HG02763 (cell line): ENCODE data around the gene SPEN.
A peak's percentile ranks its signal among the peaks of the same experiment; 100 is the strongest.
"Not testable (repeated sequence)": the region's sequence is repeated elsewhere in the genome, so short reads cannot be mapped to it uniquely, and the experiment has no call there.

Experiments
- ATAC-seq: cut with Tn5 transposase; IDR thresholded peaks from one replicate; pipeline ENCODE4 v1.9.1; 2021; ENCODE audit warnings: mild to moderate bottlenecking, moderate library complexity; ENCODE audit not compliant: unreplicated experiment

SPEN gene

GRCh38 chr1:15847100-15847892, at the start of gene SPEN:
Gene SPEN, plus strand, starts transcription at chr1:15847707. Its CDS starts 361 bp downstream, at chr1:15848068.
- peak; percentile 70 for ATAC-seq

GRCh38 chr1:15799004-15799867, 48.3 kb upstream of the SPEN start:
- no peak for ATAC-seq

- ATAC-seq: no peak
Observed at GRCh38 chr1:15799928-15800835, 47.3 kb upstream of the SPEN start.

- no peak for ATAC-seq
Observed at GRCh38 chr1:15802234-15802965, 45.1 kb upstream of the SPEN start.

- no peak for ATAC-seq
Observed at GRCh38 chr1:15803380-15803779, 44.1 kb upstream of the SPEN start.

GRCh38 chr1:15804060-15804459, 43.4 kb upstream of the SPEN start:
- no peak for ATAC-seq

- ATAC-seq: no peak
Observed at GRCh38 chr1:15807121-15807520, 40.4 kb upstream of the SPEN start.

- ATAC-seq: not testable (repeated sequence)
Observed at GRCh38 chr1:15807549-15807948, 40.0 kb upstream of the SPEN start, which contains the start of gene UQCRHL. Gene UQCRHL, minus strand, starts transcription at chr1:15807649. Its CDS starts 0 bp downstream, at chr1:15807649.

GRCh38 chr1:15808955-15809354, 38.6 kb upstream of the SPEN start:
- ATAC-seq: no peak

GRCh38 chr1:15810073-15810472, 37.4 kb upstream of the SPEN start:
- no peak for ATAC-seq

- no peak for ATAC-seq
Observed at GRCh38 chr1:15816674-15817073, 30.8 kb upstream of the SPEN start.

- no peak for ATAC-seq
Observed at GRCh38 chr1:15820478-15820877, 27.0 kb upstream of the SPEN start.

- no peak for ATAC-seq
Observed at GRCh38 chr1:15825800-15826199, 21.7 kb upstream of the SPEN start.

- ATAC-seq: no peak
Observed at GRCh38 chr1:15826810-15827507, 20.5 kb upstream of the SPEN start.

GRCh38 chr1:15827567-15827966, 19.9 kb upstream of the SPEN start:
- not testable (repeated sequence) for ATAC-seq

GRCh38 chr1:15828931-15829330, 18.6 kb upstream of the SPEN start:
- ATAC-seq: not testable (repeated sequence)

- ATAC-seq: no peak
Observed at GRCh38 chr1:15830258-15830657, 17.2 kb upstream of the SPEN start.

GRCh38 chr1:15833069-15833679, 14.3 kb upstream of the SPEN start:
- ATAC-seq: no peak

- no peak for ATAC-seq
Observed at GRCh38 chr1:15833842-15834405, 13.6 kb upstream of the SPEN start.
